Hepatocyte (in vitro differentiated cells): Measurements from ENCODE around the gene NKAIN2. TPM values are rescaled to one million over a fixed set of nuclear protein-coding genes. Genes with fewer than 3 reads are reported as not detected.

Experiments used
- DNase-seq: peaks from one replicate; pipeline ENCODE4 v3.0.0-alpha.2; 2016; ENCODE audit warnings: low spot score
- H2AFZ ChIP-seq: fragments of 200-600 bp; sonication (generic); 2 replicates; pipeline ENCODE4 v1.6.0; 2016; ENCODE audit warnings: antibody characterized with exemption, mild to moderate bottlenecking
- H3K27ac ChIP-seq: fragments of 200-600 bp; sonication (generic); 2 replicates; pipeline ENCODE4 v1.5.1; 2016; ENCODE audit warnings: mild to moderate bottlenecking
- H3K27me3 ChIP-seq: fragments of 200-600 bp; sonication (generic); 2 replicates; pipeline ENCODE4 v1.6.1; 2016
- H3K36me3 ChIP-seq: fragments of 200-600 bp; sonication (generic); replicated peaks from 2 replicates; pipeline ENCODE4 v1.5.1; 2016; ENCODE audit warnings: low read depth; ENCODE audit not compliant: insufficient read depth
- H3K4me1 ChIP-seq: fragments of 200-600 bp; sonication (generic); 2 replicates; pipeline ENCODE4 v1.5.1; 2016; ENCODE audit warnings: mild to moderate bottlenecking, moderate library complexity; ENCODE audit not compliant: insufficient read depth
- H3K4me2 ChIP-seq: fragments of 200-600 bp; sonication (generic); 2 replicates; pipeline ENCODE4 v1.6.0; 2016
- H3K4me3 ChIP-seq: fragments of 200-600 bp; sonication (generic); 2 replicates; pipeline ENCODE4 v1.5.1; 2016; ENCODE audit warnings: mild to moderate bottlenecking
- H3K79me2 ChIP-seq: fragments of 200-600 bp; sonication (generic); 2 replicates; pipeline ENCODE4 v1.6.0; 2017; ENCODE audit warnings: mild to moderate bottlenecking
- H3K9me2 ChIP-seq: fragments of 200-600 bp; sonication (generic); replicated peaks from 2 replicates; pipeline ENCODE4 v1.6.0; 2017; ENCODE audit warnings: mild to moderate bottlenecking; ENCODE audit not compliant: insufficient read depth
- H3K9me3 ChIP-seq: fragments of 200-600 bp; sonication (generic); 2 replicates; pipeline ENCODE4 v1.5.1; 2016; ENCODE audit warnings: low read depth, mild to moderate bottlenecking
- H4K20me1 ChIP-seq: fragments of 200-600 bp; sonication (generic); 2 replicates; pipeline ENCODE4 v1.6.0; 2016; ENCODE audit warnings: mild to moderate bottlenecking; ENCODE audit not compliant: insufficient read depth, poor library complexity, severe bottlenecking
- CTCF ChIP-seq: fragments of 200-600 bp; sonication (generic); IDR thresholded peaks from 2 replicates; pipeline ENCODE4 v1.5.1; 2016; ENCODE audit warnings: antibody characterized with exemption, mild to moderate bottlenecking; ENCODE audit not compliant: poor library complexity
- EZH2 ChIP-seq: fragments of 200-600 bp; sonication (generic); IDR thresholded peaks from 2 replicates; pipeline ENCODE4 v1.6.1; 2016; ENCODE audit warnings: antibody characterized with exemption, mild to moderate bottlenecking, borderline replicate concordance
- EZH2phosphoT487 ChIP-seq: fragments of 200-600 bp; sonication (generic); IDR thresholded peaks from one replicate; pipeline ENCODE4 v1.6.1; 2018; ENCODE audit warnings: antibody characterized with exemption, mild to moderate bottlenecking, low read depth, moderate library complexity; ENCODE audit not compliant: unreplicated experiment, severe bottlenecking
- WGBS: methylation state at CpG from one replicate; pipeline ENCODE4 v1.1.6; 2016; ENCODE audit warnings: low lambda C conversion rate; ENCODE audit errors: missing lambda C conversion rate; 5-methylcytosine and 5-hydroxymethylcytosine counted together
- polyA plus RNA-seq: library from polyadenylated mRNA; unstranded; fragments of >200 nt; fragmentation: Nextera tagmentation; extraction: Ambion mirVana; gene quantifications from 2 replicates; pipeline ENCODE4 v1.2.1, GENCODE V29; 2016
- total RNA-seq: library from RNA; depleted of rRNA; stranded (reverse); fragments of >200 nt; gene quantifications from 2 replicates; pipeline ENCODE4 v1.2.3, GENCODE V29; 2014

The NKAIN2 gene
- total and polyA plus RNA-seq, 2 experiments from 2014 or later, result 0.48 to 2.6 TPM

GRCh38 chr6:123896869-123897268 is 93.2 kb downstream of the NKAIN2 start:
- no peaks in the 10 kb centered on the region for H3K79me2 ChIP-seq
- no peaks in the 10 kb centered on the region for H3K9me2 ChIP-seq
- TF ChIP-seq CTCF (no peak), EZH2 (no peak), EZH2phosphoT487 (no peak)
- H3K27ac ChIP-seq, result no peak overlapping the region
- no peaks in the 10 kb centered on the region for H3K9me3 ChIP-seq
- no peak overlapping the region for H3K4me3 ChIP-seq
- H4K20me1 ChIP-seq, result no peaks in the 10 kb centered on the region
- no peaks in the 10 kb centered on the region for H3K36me3 ChIP-seq
- H3K4me1 ChIP-seq, result no peaks in the 10 kb centered on the region
- no peaks in the 10 kb centered on the region for H3K27me3 ChIP-seq
- no peak overlapping the region for H2AFZ ChIP-seq
- H3K4me2 ChIP-seq, result no peak overlapping the region
- DNase-seq, result no peak

GRCh38 chr6:123897965-123898364 is 94.3 kb downstream of the NKAIN2 start:
- Histone ChIP-seq H4K20me1 (no peaks in the 10 kb centered on the region), H3K36me3 (no peaks in the 10 kb centered on the region), H3K9me2 (no peaks in the 10 kb centered on the region), H3K4me2 (no peak overlapping the region), H3K27ac (no peak overlapping the region), H3K4me3 (no peak overlapping the region), H3K27me3 (no peaks in the 10 kb centered on the region), H3K9me3 (no peaks in the 10 kb centered on the region), H2AFZ (no peak overlapping the region), H3K4me1 (no peaks in the 10 kb centered on the region), H3K79me2 (no peaks in the 10 kb centered on the region)
- TF ChIP-seq EZH2 (no peak), EZH2phosphoT487 (no peak), CTCF (no peak)
- no peak for DNase-seq
- WGBS, result 94% methylated on average over 2 of the region's 2 CpGs

GRCh38 chr6:123898665-123899064 is 95.0 kb downstream of the NKAIN2 start:
- no peaks in the 10 kb centered on the region for H4K20me1 ChIP-seq
- H3K36me3 ChIP-seq, result no peaks in the 10 kb centered on the region
- no peaks in the 10 kb centered on the region for H3K27me3 ChIP-seq
- TF ChIP-seq EZH2phosphoT487 (no peak), EZH2 (no peak), CTCF (no peak)
- no peaks in the 10 kb centered on the region for H3K9me2 ChIP-seq
- WGBS, result 61% methylated on average over 1 of the region's 1 CpG
- no peak overlapping the region for H3K4me2 ChIP-seq
- H2AFZ ChIP-seq, result no peak overlapping the region
- no peaks in the 10 kb centered on the region for H3K79me2 ChIP-seq
- no peak overlapping the region for H3K4me3 ChIP-seq
- no peaks in the 10 kb centered on the region for H3K4me1 ChIP-seq
- H3K9me3 ChIP-seq, result no peaks in the 10 kb centered on the region
- H3K27ac ChIP-seq, result no peak overlapping the region
- DNase-seq, result no peak

GRCh38 chr6:123899745-123900144 is 96.1 kb downstream of the NKAIN2 start:
- Histone ChIP-seq H3K27me3 (no peaks in the 10 kb centered on the region), H3K4me2 (no peak overlapping the region), H2AFZ (no peak overlapping the region), H4K20me1 (no peaks in the 10 kb centered on the region), H3K9me3 (no peaks in the 10 kb centered on the region), H3K4me1 (no peaks in the 10 kb centered on the region), H3K4me3 (no peak overlapping the region), H3K79me2 (no peaks in the 10 kb centered on the region), H3K9me2 (no peaks in the 10 kb centered on the region), H3K27ac (no peak overlapping the region), H3K36me3 (no peaks in the 10 kb centered on the region)
- TF ChIP-seq EZH2phosphoT487, result no peak
- TF ChIP-seq EZH2, result no peak
- no peak for TF ChIP-seq CTCF
- WGBS, result 88% methylated on average over 6 of the region's 6 CpGs
- no peak for DNase-seq
